ENCODE data around the gene MED16. TPM values are rescaled to one million over a fixed set of nuclear protein-coding genes. Genes with fewer than 3 reads are reported as not detected.

Gene MED16
- total and polyA plus RNA-seq, 2 of the 4 experiments (the other 2 are of a cell fraction), result 8.1 to 40.2 TPM

- Histone ChIP-seq H2AK9ac (replicated peaks; ENCODE audit: low read depth, low read length, poor library complexity) (no peak overlapping the region), H3K4me2 (ENCODE audit: low read depth, low read length) (no peak overlapping the region), H4K5ac (ENCODE audit: low read depth, low read length) (no peak overlapping the region), H3K4me1 (ENCODE audit: control insufficient read depth, insufficient read depth, low read length) (peaks cover 2% of the 10 kb centered on the region; the same call in 1 of the 2 replicates), H3K9me1 (ENCODE audit: insufficient read depth, low read length) (no peaks in the 10 kb centered on the region; the same call in 1 of the 2 replicates), H2BK120ac (ENCODE audit: low read depth, low read length) (no peak overlapping the region), H3K27ac (ENCODE audit: insufficient read depth, low read length) (no peak overlapping the region), H2BK15ac (ENCODE audit: low read depth, low read length) (no peak overlapping the region), H3K56ac (ENCODE audit: extremely low read depth, insufficient read depth, low read length) (no peak overlapping the region), H3K4ac (ENCODE audit: low read depth, low read length) (no peak overlapping the region), H2AFZ (replicated peaks; ENCODE audit: low read length, poor library complexity) (no peak overlapping the region), H4K20me1 (ENCODE audit: insufficient read depth, low read length) (peaks cover 58% of the 10 kb centered on the region), H4K91ac (ENCODE audit: insufficient read depth, low read depth, low read length) (no peak overlapping the region), H3K9ac (ENCODE audit: low read depth, low read length) (no peak overlapping the region), H2BK5ac (ENCODE audit: low read depth, low read length, poor library complexity, severe bottlenecking) (no peak overlapping the region), H3K23ac (ENCODE audit: low read depth, low read length) (no peak overlapping the region), H3K79me1 (ENCODE audit: low read depth in 1 of 2, low read length in 2 of 2) (peaks cover 12 to 55% of the 10 kb centered on the region in 2 experiments), H2BK20ac (ENCODE audit: low read depth, low read length) (no peak overlapping the region), H3K27me3 (ENCODE audit: control insufficient read depth, insufficient read depth, low read length) (no peaks in the 10 kb centered on the region), H3K14ac (replicated peaks; ENCODE audit: low read depth, low read length) (no peak overlapping the region), H3K36me3 (ENCODE audit: control insufficient read depth, insufficient read depth, low read length) (peaks cover 26% of the 10 kb centered on the region), H2AK5ac (ENCODE audit: low read depth, low read length) (no peak overlapping the region), H3K18ac (ENCODE audit: low read depth, low read length) (no peak overlapping the region), H3K9me3 (ENCODE audit: control insufficient read depth, insufficient read depth, low read length) (no peaks in the 10 kb centered on the region), H3K4me3 (ENCODE audit: insufficient read depth, low read depth, low read length) (no peak overlapping the region), H4K8ac (ENCODE audit: low read depth in 2 of 2, low read length in 2 of 2) (no peak overlapping the region)
- TF ChIP-seq, protein P1, sequence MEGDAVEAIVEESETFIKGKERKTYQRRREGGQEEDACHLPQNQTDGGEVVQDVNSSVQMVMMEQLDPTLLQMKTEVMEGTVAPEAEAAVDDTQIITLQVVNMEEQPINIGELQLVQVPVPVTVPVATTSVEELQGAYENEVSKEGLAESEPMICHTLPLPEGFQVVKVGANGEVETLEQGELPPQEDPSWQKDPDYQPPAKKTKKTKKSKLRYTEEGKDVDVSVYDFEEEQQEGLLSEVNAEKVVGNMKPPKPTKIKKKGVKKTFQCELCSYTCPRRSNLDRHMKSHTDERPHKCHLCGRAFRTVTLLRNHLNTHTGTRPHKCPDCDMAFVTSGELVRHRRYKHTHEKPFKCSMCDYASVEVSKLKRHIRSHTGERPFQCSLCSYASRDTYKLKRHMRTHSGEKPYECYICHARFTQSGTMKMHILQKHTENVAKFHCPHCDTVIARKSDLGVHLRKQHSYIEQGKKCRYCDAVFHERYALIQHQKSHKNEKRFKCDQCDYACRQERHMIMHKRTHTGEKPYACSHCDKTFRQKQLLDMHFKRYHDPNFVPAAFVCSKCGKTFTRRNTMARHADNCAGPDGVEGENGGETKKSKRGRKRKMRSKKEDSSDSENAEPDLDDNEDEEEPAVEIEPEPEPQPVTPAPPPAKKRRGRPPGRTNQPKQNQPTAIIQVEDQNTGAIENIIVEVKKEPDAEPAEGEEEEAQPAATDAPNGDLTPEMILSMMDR (conservative IDR thresholded peaks at IDR 0.05; ENCODE audit: low read depth, low read length), result no peak
- TF ChIP-seq SMC3 (IDR thresholded peaks at IDR 0.05; ENCODE audit: low read depth, low read length) (no peak), MXI1 (IDR thresholded peaks at IDR 0.05; ENCODE audit: borderline replicate concordance, low read depth, low read length) (no peak), RCOR1 (IDR thresholded peaks at IDR 0.05; ENCODE audit: insufficient replicate concordance, low read length) (no peak), MAZ (IDR thresholded peaks at IDR 0.05; ENCODE audit: borderline replicate concordance, low read depth, low read length) (no peak), BHLHE40 (IDR thresholded peaks at IDR 0.05; ENCODE audit: low read depth, low read length) (no peak), CEBPB (IDR thresholded peaks at IDR 0.05; ENCODE audit: low read depth, low read length) (no peak), POLR2A (IDR thresholded peaks at IDR 0.05; ENCODE audit: low read depth, low read length) (no peak), FOS (IDR thresholded peaks at IDR 0.05; ENCODE audit: low read depth, low read length) (no peak), MAFK (IDR thresholded peaks at IDR 0.05; ENCODE audit: low read depth, low read length) (no peak), USF2 (IDR thresholded peaks at IDR 0.05; ENCODE audit: low read depth, low read length) (no peak), RFX5 (IDR thresholded peaks at IDR 0.05; ENCODE audit: low read depth, low read length) (no peak), CHD1 (IDR thresholded peaks at IDR 0.05; ENCODE audit: low read depth, low read length) (no peak)
- TF ChIP-seq, protein P2, sequence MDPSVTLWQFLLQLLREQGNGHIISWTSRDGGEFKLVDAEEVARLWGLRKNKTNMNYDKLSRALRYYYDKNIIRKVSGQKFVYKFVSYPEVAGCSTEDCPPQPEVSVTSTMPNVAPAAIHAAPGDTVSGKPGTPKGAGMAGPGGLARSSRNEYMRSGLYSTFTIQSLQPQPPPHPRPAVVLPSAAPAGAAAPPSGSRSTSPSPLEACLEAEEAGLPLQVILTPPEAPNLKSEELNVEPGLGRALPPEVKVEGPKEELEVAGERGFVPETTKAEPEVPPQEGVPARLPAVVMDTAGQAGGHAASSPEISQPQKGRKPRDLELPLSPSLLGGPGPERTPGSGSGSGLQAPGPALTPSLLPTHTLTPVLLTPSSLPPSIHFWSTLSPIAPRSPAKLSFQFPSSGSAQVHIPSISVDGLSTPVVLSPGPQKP (IDR thresholded peaks at IDR 0.05; ENCODE audit: borderline replicate concordance, low read depth, low read length), result no peak
- intact Hi-C loops (cut with micrococcal nuclease), result no loop called here
- dilution Hi-C loops (cut with HindIII; ENCODE audit: low sequenced_read_pairs, unreplicated experiment), result no loop called here
- POLR2A ChIA-PET (ENCODE audit: unreplicated experiment), result no interaction called here
- CTCF ChIA-PET, result no interaction called here
- no peak for ATAC-seq (ENCODE audit: low read depth)
- in situ Hi-C loops (cut with MboI; ENCODE audit: low sequenced_read_pairs), result no loop called here
- WGBS, 2 experiments (ENCODE audit: extremely low coverage in 2 of 2, insufficient read length in 1 of 2), result 80% methylated on average over 1 of the region's 7 CpGs; no CpG with 5 or more reads in 1 of the 2 experiments
- BruUV-seq (replicated peaks), result no TSS peak
- DNase-seq, result no peak
Measured at GRCh38 chr19:902093-902370, 9.0 kb upstream of the MED16 start.

Measured in IMR-90 (cell line).